Measurements from ENCODE around the gene SEC31B.

The SEC31B gene

GRCh38 chr10:100479037-100479436 lies 40.6 kb downstream of the SEC31B start:
- Mint-ChIP-seq H3K4me3 (no peak overlapping the region), H3K4me1 (peaks cover 26% of the 10 kb centered on the region), H3K36me3 (peaks cover 10% of the 10 kb centered on the region), H3K27me3 (peaks cover 18% of the 10 kb centered on the region), H3K27ac (no peak overlapping the region), H3K9me3 (no peaks in the 10 kb centered on the region)
- CTCF ChIA-PET, result interaction anchor here (10.4 kb wide), 1 partner anchor 31 kb away, joined by 206 read pairs; no protein-coding TSS in a partner anchor
- no peak for DNase-seq

- peaks cover 16% of the 10 kb centered on the region for H3K4me1 Mint-ChIP-seq
- H3K4me3 Mint-ChIP-seq, result no peak overlapping the region
- H3K9me3 Mint-ChIP-seq, result no peaks in the 10 kb centered on the region
- peaks cover 18% of the 10 kb centered on the region for H3K27me3 Mint-ChIP-seq
- CTCF ChIA-PET, result interaction anchor here (1.5 kb wide), 1 partner anchor 41 kb away, joined by 4 read pairs; no protein-coding TSS in a partner anchor
- no peak for DNase-seq
- no peak overlapping the region for H3K27ac Mint-ChIP-seq
- H3K36me3 Mint-ChIP-seq, result peaks cover 5% of the 10 kb centered on the region
Observed at GRCh38 chr10:100477970-100478369, 41.7 kb downstream of the SEC31B start.

DNA sequence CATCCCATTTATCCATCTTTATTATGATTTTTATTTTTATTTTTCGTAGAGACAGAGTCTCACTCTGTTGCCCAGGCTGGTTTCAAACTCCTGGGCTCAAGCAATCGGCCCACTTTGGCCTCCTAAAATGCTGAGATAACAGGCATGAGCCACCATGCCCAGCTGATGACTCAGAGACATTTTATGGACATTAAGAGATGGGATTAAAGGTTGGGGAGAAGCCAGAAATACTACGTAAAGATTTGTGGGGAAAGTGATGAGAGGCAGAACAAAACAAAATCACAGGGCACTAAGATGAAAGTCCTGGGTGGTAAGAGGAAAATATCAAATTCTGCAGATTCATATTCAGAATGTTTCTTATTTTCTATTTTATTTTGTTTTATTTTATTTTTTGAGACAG lies 49.3 kb downstream of the SEC31B start:
- Mint-ChIP-seq H3K36me3 (peaks cover 2% of the 10 kb centered on the region), H3K27me3 (no peaks in the 10 kb centered on the region), H3K9me3 (no peaks in the 10 kb centered on the region), H3K4me1 (no peaks in the 10 kb centered on the region), H3K4me3 (no peak overlapping the region), H3K27ac (no peak overlapping the region)
- CTCF ChIA-PET, result interaction anchor here (0.7 to 3.2 kb wide), 2 partner anchors 12 to 36 kb away, joined by 3 to 9 read pairs; no protein-coding TSS in a partner anchor
- no peak for DNase-seq

- no peak overlapping the region for H3K4me3 Mint-ChIP-seq
- H3K27ac Mint-ChIP-seq, result no peak overlapping the region
- H3K36me3 Mint-ChIP-seq, result peaks cover 2% of the 10 kb centered on the region
- CTCF ChIA-PET, result interaction anchor here (0.7 to 3.2 kb wide), 2 partner anchors 13 to 36 kb away, joined by 3 to 9 read pairs; no protein-coding TSS in a partner anchor
- H3K27me3 Mint-ChIP-seq, result no peaks in the 10 kb centered on the region
- no peak for DNase-seq
- no peaks in the 10 kb centered on the region for H3K9me3 Mint-ChIP-seq
- no peaks in the 10 kb centered on the region for H3K4me1 Mint-ChIP-seq
Observed at GRCh38 chr10:100469756-100470155, 49.9 kb downstream of the SEC31B start.

GRCh38 chr10:100468978-100469377 lies 50.7 kb downstream of the SEC31B start:
- Mint-ChIP-seq H3K4me1 (no peaks in the 10 kb centered on the region), H3K4me3 (no peak overlapping the region), H3K27me3 (no peaks in the 10 kb centered on the region), H3K36me3 (no peaks in the 10 kb centered on the region), H3K27ac (no peak overlapping the region), H3K9me3 (no peaks in the 10 kb centered on the region)
- CTCF ChIA-PET, result interaction anchor here (1.0 kb wide), 1 partner anchor 49 kb away, joined by 3 read pairs; no protein-coding TSS in a partner anchor
- DNase-seq, result no peak

DNA sequence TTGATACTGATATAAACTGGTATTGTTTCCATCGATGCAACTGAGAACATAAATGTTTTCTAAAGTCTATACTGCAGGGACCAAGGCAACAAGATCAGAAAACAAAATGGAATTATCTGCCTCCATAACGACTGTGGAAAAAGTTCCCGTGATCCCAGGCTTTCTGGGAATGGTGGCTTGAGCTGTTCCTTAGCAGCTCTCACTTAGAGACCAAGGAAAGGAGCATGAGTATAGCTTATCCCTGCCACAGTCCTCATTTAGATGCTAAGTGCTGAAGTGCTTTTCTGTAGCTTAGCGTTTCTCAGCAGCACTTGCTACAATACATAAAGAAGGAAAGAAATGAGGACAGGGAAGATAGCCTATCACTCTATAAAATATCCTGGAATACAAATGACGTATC lies 51.3 kb downstream of the SEC31B start:
- CTCF ChIA-PET, result interaction anchor here (1.0 kb wide), 1 partner anchor 50 kb away, joined by 3 read pairs; no protein-coding TSS in a partner anchor
- Mint-ChIP-seq H3K36me3 (no peaks in the 10 kb centered on the region), H3K4me1 (no peaks in the 10 kb centered on the region), H3K4me3 (no peak overlapping the region), H3K27ac (no peak overlapping the region), H3K27me3 (no peaks in the 10 kb centered on the region), H3K9me3 (no peaks in the 10 kb centered on the region)
- DNase-seq, result no peak

- no peak for DNase-seq
- Mint-ChIP-seq H3K36me3 (peaks cover 6% of the 10 kb centered on the region), H3K27ac (no peak within 1 kb of the TSS), H3K4me3 (no peak within 1 kb of the TSS), H3K27me3 (peaks cover 14% of the 10 kb centered on the region), H3K4me1 (no peaks in the 10 kb centered on the region), H3K9me3 (peaks cover 2% of the 10 kb centered on the region)
- CTCF ChIA-PET, result no interaction called here
Observed at GRCh38 chr10:100462709-100463108, 57.0 kb downstream of the SEC31B start, which contains the start of gene WNT8B. TSS of gene WNT8B (plus strand) at chr10:100463009. CDS start at chr10:100463169, 160 bp downstream.

GRCh38 chr10:100448951-100449350 lies 70.7 kb downstream of the SEC31B start:
- CTCF ChIA-PET, result interaction anchor here (1.4 kb wide), 1 partner anchor 34 kb away, joined by 4 read pairs; no protein-coding TSS in a partner anchor
- no peak for DNase-seq
- peaks cover 11% of the 10 kb centered on the region for H3K27me3 Mint-ChIP-seq
- H3K27ac Mint-ChIP-seq, result no peak overlapping the region
- no peaks in the 10 kb centered on the region for H3K9me3 Mint-ChIP-seq
- no peak overlapping the region for H3K4me3 Mint-ChIP-seq
- H3K4me1 Mint-ChIP-seq, result no peaks in the 10 kb centered on the region
- no peaks in the 10 kb centered on the region for H3K36me3 Mint-ChIP-seq

GRCh38 chr10:100447663-100448062 lies 72.0 kb downstream of the SEC31B start:
- no peak overlapping the region for H3K27ac Mint-ChIP-seq
- CTCF ChIA-PET, result interaction anchor here (1.8 kb wide), 1 partner anchor 9 kb away, joined by 7 read pairs; no protein-coding TSS in a partner anchor
- H3K4me3 Mint-ChIP-seq, result no peak overlapping the region
- no peaks in the 10 kb centered on the region for H3K36me3 Mint-ChIP-seq
- no peak for DNase-seq
- no peaks in the 10 kb centered on the region for H3K4me1 Mint-ChIP-seq
- peaks cover 11% of the 10 kb centered on the region for H3K27me3 Mint-ChIP-seq
- no peaks in the 10 kb centered on the region for H3K9me3 Mint-ChIP-seq

GRCh38 chr10:100446130-100446761 lies 73.4 kb downstream of the SEC31B start:
- DNase-seq, result no peak
- Mint-ChIP-seq H3K4me3 (no peak overlapping the region), H3K27me3 (peaks cover 11% of the 10 kb centered on the region), H3K27ac (no peak overlapping the region), H3K4me1 (no peaks in the 10 kb centered on the region), H3K36me3 (no peaks in the 10 kb centered on the region), H3K9me3 (no peaks in the 10 kb centered on the region)
- CTCF ChIA-PET, result interaction anchor here (1.0 to 1.8 kb wide), 4 partner anchors 8 to 72 kb away, joined by 3 to 7 read pairs (median 6); no protein-coding TSS in a partner anchor

GRCh38 chr10:100442548-100442947 lies 77.1 kb downstream of the SEC31B start:
- peaks cover 14% of the 10 kb centered on the region for H3K27me3 Mint-ChIP-seq
- no peaks in the 10 kb centered on the region for H3K4me1 Mint-ChIP-seq
- H3K4me3 Mint-ChIP-seq, result no peak overlapping the region
- H3K9me3 Mint-ChIP-seq, result no peaks in the 10 kb centered on the region
- CTCF ChIA-PET, result interaction anchor here (1.0 kb wide), 1 partner anchor 76 kb away, joined by 4 read pairs; no protein-coding TSS in a partner anchor
- H3K36me3 Mint-ChIP-seq, result no peaks in the 10 kb centered on the region
- H3K27ac Mint-ChIP-seq, result no peak overlapping the region
- no peak for DNase-seq

GRCh38 chr10:100438674-100439315 lies 80.9 kb downstream of the SEC31B start:
- peaks cover 7% of the 10 kb centered on the region for H3K27me3 Mint-ChIP-seq
- no peak overlapping the region for H3K4me3 Mint-ChIP-seq
- no peak for DNase-seq
- H3K4me1 Mint-ChIP-seq, result peaks cover 4% of the 10 kb centered on the region
- H3K9me3 Mint-ChIP-seq, result no peaks in the 10 kb centered on the region
- CTCF ChIA-PET, result interaction anchor here (0.7 to 6.3 kb wide), 13 partner anchors 8 to 111 kb away, joined by 3 to 48 read pairs (median 4); partner anchors contain the start of gene SEC31B
- H3K36me3 Mint-ChIP-seq, result no peaks in the 10 kb centered on the region
- no peak overlapping the region for H3K27ac Mint-ChIP-seq
